Measurements from ENCODE around the gene RTL9.
A peak's percentile ranks its signal among the peaks of the same experiment; 100 is the strongest.
"Not testable (repeated sequence)": the region's sequence is repeated elsewhere in the genome, so short reads cannot be mapped to it uniquely, and the experiment has no call there.

RTL9 gene

DNA sequence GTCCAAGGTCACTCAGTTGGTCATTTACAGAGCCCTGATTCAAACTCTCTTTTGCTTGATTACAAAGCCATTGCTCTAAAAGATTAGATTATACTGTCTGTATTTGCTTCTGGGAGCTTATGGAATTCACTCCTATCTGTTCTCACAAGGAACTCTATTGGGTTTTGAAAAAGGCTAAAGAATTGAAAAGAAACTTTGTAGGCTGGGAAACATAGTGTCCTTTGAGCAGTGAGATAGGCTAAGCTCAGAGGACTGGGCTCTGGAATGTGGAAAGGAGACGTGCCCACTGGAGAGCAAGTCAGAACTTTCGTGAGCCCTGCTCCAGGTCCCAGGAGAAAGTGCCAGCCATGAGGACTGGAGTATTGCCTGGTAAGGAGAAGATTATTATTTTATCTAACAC lies at the start of gene RTL9:
Gene RTL9 (plus strand): TSS at position 301 of the 400 bp plus-strand sequence. CDS start 91,770 bp downstream, outside the sequence.
- DNase-seq: no peak
- intact Hi-C loops (cut with DNase I): no loop called here

- intact Hi-C loops (cut with DNase I): no loop called here
Observed at GRCh38 chrX:110310000-110310790, 48.5 kb upstream of the RTL9 start.

DNA sequence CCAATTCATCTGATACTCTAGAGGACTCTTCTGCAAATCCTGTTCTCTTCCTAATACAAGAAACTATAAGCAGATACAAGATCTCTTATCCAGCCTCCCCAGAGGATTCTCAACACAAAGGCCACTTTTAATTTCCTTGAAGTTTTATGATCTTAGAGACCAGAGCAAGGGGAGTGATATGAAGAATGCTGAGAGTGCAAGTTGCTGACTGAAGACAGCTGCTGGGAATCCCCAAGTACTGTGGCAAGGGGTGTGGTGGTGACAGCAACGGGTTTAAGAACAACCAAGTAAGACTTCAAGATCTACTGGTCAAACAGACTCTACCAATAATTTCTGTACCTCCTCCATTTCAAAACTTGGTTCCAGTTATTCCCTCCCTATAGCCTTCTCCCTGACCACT lies 47.8 kb upstream of the RTL9 start:
- no peak for DNase-seq
- intact Hi-C loops (cut with DNase I): no loop called here

More at GRCh38 chrX:110310000-110310790, 48.5 kb upstream of the RTL9 start:
- DNase-seq: no peak

DNA sequence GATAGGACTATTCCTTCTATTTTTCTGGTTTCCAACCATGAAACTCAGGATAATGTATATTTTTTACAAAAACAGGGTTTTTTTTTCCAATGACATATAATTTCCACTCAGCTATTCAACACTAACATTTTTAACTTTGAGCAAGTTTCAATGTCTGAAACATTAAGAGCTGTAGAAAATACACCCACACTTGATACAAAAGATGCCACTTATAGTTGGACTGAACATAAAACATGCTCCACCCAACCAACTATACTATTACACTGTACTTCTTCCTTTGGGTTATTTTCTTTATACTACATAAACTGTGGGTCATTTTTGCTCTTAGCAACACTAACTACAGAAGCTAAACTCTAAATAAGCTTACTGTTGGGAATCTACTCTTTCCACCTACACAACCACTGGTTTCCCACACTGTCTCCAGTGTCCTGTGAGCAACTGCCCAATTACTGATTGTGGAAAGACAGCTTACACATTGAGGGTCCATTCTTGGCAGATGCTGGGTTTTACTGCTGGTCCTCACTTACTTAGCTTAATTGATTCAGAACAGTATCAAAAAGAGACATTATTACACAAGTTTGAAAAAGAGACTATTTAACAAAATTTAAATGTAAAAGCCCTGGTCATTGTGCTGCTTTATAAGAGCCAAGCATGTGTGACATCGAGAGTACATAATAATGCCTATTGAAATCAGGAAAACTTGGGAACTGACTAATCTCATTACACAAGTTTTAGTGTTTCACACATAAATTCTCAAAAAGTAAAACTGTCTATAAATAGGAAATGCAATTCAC lies 47.0 kb upstream of the RTL9 start:
- no peak for DNase-seq
- intact Hi-C loops (cut with DNase I): no loop called here

DNA sequence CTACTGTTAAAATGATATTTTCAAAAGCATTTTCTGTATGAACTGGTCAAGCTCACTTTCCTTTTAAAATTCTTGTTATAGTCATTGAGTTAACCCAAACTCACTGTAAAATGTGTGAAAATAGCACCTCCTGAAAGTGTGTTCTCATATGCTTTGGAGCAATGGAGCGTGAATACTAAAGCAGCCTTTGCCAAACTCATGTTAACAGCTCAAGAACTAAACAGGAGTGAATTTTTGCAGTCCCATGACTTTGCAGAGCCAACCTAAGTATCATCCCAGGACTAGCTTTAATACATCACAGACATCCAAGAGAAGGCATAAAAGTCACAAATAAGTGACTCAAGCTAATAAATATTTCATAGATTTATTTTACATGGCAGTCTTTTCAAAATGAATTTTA lies 43.1 kb upstream of the RTL9 start:
- intact Hi-C loops (cut with DNase I): no loop called here
- DNase-seq: no peak

- peak in 2 of 42 donors; percentile 1 to 6 for DNase-seq
- intact Hi-C loops (cut with DNase I): no loop called here
Observed at GRCh38 chrX:110316351-110317060, 42.1 kb upstream of the RTL9 start.

GRCh38 chrX:110317061-110317819 lies 41.4 kb upstream of the RTL9 start:
- DNase-seq: peak in 36 of 42 donors; percentile 5 to 53 (median 18)
- intact Hi-C loops (cut with DNase I): no loop called here

- intact Hi-C loops (cut with DNase I): no loop called here
- DNase-seq: peak; percentile 44 to 91 (median 77)
Observed at GRCh38 chrX:110317820-110318663, 40.6 kb upstream of the RTL9 start, which contains the start of gene AMMECR1. Gene AMMECR1 (minus strand): TSS chrX:110318085. CDS start chrX:110318071, 14 bp downstream.

DNA sequence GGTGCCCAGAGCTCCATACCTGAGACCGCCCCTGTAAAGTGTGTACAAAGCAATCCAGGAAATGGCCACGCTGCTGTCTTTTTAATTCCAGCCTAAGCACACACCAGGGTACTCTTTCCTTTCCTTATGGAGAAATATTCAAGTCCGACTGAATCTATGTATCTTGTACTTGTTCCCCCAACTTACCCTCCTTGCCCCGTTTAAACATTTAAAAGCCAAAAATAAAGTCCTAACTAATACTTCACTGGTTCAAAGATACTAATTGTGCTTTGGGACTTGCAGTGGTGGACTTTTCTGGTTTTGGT lies 40.0 kb upstream of the RTL9 start:
- peak in 1 of 42 donors; percentile 7 for DNase-seq
- intact Hi-C loops (cut with DNase I): no loop called here

DNA sequence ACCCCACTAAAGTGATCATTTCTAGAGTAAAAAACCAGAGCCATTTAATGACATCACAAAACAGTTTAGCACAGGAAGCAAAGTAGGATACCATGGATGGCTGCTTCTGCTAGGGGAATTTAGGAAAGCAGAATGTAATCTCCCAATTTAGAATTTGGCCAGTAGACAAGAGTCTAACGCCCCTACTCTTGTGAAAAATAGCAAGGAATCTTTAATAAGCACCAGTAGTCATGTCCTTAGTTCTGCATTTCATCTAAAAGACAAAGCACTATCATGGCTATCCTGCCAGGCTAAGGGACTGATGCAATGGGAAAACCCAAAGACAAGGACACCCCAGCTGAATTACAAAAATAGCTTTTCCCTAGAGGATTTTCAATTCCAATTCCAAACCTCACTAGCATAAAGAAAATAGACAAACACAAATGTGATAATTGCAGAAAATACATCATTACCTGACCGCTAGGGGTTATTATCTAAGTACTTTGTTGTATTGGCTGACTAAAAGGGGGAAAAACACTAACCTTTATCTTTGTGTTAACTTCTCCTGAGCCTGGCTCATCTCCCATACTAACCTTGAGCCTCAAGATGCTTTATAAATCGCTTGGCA lies 38.2 kb upstream of the RTL9 start:
- DNase-seq: no peak
- intact Hi-C loops (cut with DNase I): no loop called here

DNA sequence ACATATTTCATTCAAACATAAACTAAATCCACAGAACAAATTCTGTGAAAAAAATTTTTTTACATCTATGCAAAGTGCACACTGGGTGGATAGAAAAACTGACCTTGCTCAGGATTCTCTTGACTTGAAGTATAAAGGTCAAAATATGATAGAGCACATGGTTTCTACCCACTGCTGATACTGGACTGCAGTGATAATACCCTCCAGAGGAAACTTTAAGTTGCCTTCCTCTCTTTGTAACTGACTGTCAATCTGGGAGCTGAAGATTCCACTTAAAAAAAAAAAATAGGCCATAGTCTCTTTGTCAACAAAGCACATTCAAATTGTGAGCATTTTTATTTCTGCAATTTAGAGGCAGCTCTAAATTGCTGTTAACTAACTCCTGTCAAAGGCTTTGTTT lies 37.6 kb upstream of the RTL9 start:
- DNase-seq: no peak
- intact Hi-C loops (cut with DNase I): no loop called here

GRCh38 chrX:110321670-110322069 lies 37.0 kb upstream of the RTL9 start:
- intact Hi-C loops (cut with DNase I): no loop called here
- no peak for DNase-seq

- no peak for DNase-seq
- intact Hi-C loops (cut with DNase I): no loop called here
Observed at GRCh38 chrX:110322603-110323002, 36.0 kb upstream of the RTL9 start.

- DNase-seq: no peak
- intact Hi-C loops (cut with DNase I): no loop called here
Observed at GRCh38 chrX:110326712-110327111, 31.9 kb upstream of the RTL9 start.

DNA sequence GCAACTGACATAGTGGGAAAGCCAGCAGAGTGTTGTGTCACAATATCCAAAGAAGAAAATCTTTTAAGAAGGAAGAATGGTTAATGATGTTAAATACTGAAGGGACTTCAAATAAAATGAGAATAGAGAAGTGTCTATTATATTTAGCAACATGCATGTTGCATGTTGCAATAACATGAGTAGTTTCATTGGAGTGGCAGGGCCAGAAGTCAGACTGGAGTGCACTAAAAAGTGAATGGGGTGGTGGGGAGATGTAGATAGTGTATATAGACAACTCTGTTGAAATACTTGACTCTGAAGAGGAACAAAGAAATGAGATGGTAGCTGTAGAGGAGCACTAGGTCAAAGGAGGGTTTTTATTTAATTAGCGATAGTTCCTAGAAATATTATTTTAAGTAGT lies 31.3 kb upstream of the RTL9 start:
- intact Hi-C loops (cut with DNase I): no loop called here
- DNase-seq: no peak

- DNase-seq; intact Hi-C loops (cut with DNase I): not testable (repeated sequence)
Observed at GRCh38 chrX:110328613-110329012, 30.0 kb upstream of the RTL9 start.

- intact Hi-C loops (cut with DNase I): no loop called here
- no peak for DNase-seq
Observed at GRCh38 chrX:110331444-110332030, 27.1 kb upstream of the RTL9 start.
